PFSK-1 (cell line): ENCODE data around the gene KLRC1.
"Not testable (repeated sequence)": the region's sequence is repeated elsewhere in the genome, so short reads cannot be mapped to it uniquely, and the experiment has no call there.

Experiments used
- POLR2AphosphoS5 ChIP-seq: IDR thresholded peaks from 2 replicates; pipeline ENCODE4 v1.6.1; 2012; ENCODE audit warnings: low read depth, mild to moderate bottlenecking, control low read depth, low read length, moderate library complexity
- REST ChIP-seq, 2 experiments: IDR thresholded peaks; 2 replicates each; pipeline versions ENCODE4 v1.6.1 to v1.8.0; 2011 to 2012; ENCODE audit warnings: low read depth in 2 of 2, low read length in 2 of 2, control low read depth in 1 of 2, inconsistent platforms in 1 of 2, mild to moderate bottlenecking in 1 of 2, moderate library complexity in 1 of 2; ENCODE audit not compliant: insufficient read depth in 1 of 2

- not testable (repeated sequence) for TF ChIP-seq POLR2AphosphoS5; REST (IDR thresholded peaks at IDR 0.05; ENCODE audit: insufficient read depth in 1 of 2, low read depth in 2 of 2, low read length in 2 of 2)
These were observed 32.8 kb downstream of the KLRC1 start, which contains the start of gene KLRC3 for GRCh38 chr12:10420334-10420733.
